Measurements from ENCODE around the gene PCBP1.
"Not testable (repeated sequence)": the region's sequence is repeated elsewhere in the genome, so short reads cannot be mapped to it uniquely, and the experiment has no call there.

PCBP1 gene

GRCh38 chr2:70088598-70089219 lies 1.4 kb downstream of the PCBP1 start:
- no peak for ATAC-seq
- Mint-ChIP-seq H3K4me1 (peaks cover 58% of the 10 kb centered on the region), H3K4me3 (peak overlapping the region; percentile 99), H3K27ac (peak overlapping the region; percentile 100), H3K36me3 (ENCODE audit: low read depth) (peaks cover 49% of the 10 kb centered on the region), H3K27me3 (peaks cover 4% of the 10 kb centered on the region), H3K9me3 (no peaks in the 10 kb centered on the region)
- no peak for DNase-seq

- Mint-ChIP-seq H3K36me3 (ENCODE audit: low read depth) (peaks cover 43% of the 10 kb centered on the region), H3K27ac (peak overlapping the region; percentile 100), H3K9me3 (no peaks in the 10 kb centered on the region), H3K4me3 (peak overlapping the region; percentile 99), H3K4me1 (peaks cover 57% of the 10 kb centered on the region), H3K27me3 (peaks cover 4% of the 10 kb centered on the region)
- no peak for ATAC-seq
- peak; percentile 57 for DNase-seq
Observed at GRCh38 chr2:70089220-70089982, 2.1 kb downstream of the PCBP1 start.

GRCh38 chr2:70089983-70090525 lies 2.8 kb downstream of the PCBP1 start:
- H3K36me3 Mint-ChIP-seq (ENCODE audit: low read depth) = peaks cover 39% of the 10 kb centered on the region

GRCh38 chr2:70090706-70091334 lies 3.5 kb downstream of the PCBP1 start:
- H3K27ac Mint-ChIP-seq = peak overlapping the region; percentile 100
- H3K9me3 Mint-ChIP-seq = no peaks in the 10 kb centered on the region
- H3K4me1 Mint-ChIP-seq = peaks cover 56% of the 10 kb centered on the region
- ATAC-seq = no peak
- peaks cover 37% of the 10 kb centered on the region for H3K36me3 Mint-ChIP-seq (ENCODE audit: low read depth)
- peaks cover 4% of the 10 kb centered on the region for H3K27me3 Mint-ChIP-seq
- peak overlapping the region; percentile 99 for H3K4me3 Mint-ChIP-seq
- no peak for DNase-seq

More at GRCh38 chr2:70089983-70090525, 2.8 kb downstream of the PCBP1 start:
- peak overlapping the region; percentile 100 for H3K27ac Mint-ChIP-seq
- peak overlapping the region; percentile 99 for H3K4me3 Mint-ChIP-seq
- peaks cover 57% of the 10 kb centered on the region for H3K4me1 Mint-ChIP-seq
- H3K27me3 Mint-ChIP-seq = peaks cover 4% of the 10 kb centered on the region
- DNase-seq (no peak), ATAC-seq (no peak)
- no peaks in the 10 kb centered on the region for H3K9me3 Mint-ChIP-seq

GRCh38 chr2:70091364-70091763 lies 4.1 kb downstream of the PCBP1 start:
- H3K27ac Mint-ChIP-seq = peak overlapping the region; percentile 100
- peaks cover 54% of the 10 kb centered on the region for H3K4me1 Mint-ChIP-seq
- H3K36me3 Mint-ChIP-seq (ENCODE audit: low read depth) = peaks cover 37% of the 10 kb centered on the region
- DNase-seq (no peak), ATAC-seq (no peak)
- peak overlapping the region; percentile 35 for H3K4me3 Mint-ChIP-seq
- H3K27me3 Mint-ChIP-seq = peaks cover 4% of the 10 kb centered on the region
- H3K9me3 Mint-ChIP-seq = no peaks in the 10 kb centered on the region

DNA sequence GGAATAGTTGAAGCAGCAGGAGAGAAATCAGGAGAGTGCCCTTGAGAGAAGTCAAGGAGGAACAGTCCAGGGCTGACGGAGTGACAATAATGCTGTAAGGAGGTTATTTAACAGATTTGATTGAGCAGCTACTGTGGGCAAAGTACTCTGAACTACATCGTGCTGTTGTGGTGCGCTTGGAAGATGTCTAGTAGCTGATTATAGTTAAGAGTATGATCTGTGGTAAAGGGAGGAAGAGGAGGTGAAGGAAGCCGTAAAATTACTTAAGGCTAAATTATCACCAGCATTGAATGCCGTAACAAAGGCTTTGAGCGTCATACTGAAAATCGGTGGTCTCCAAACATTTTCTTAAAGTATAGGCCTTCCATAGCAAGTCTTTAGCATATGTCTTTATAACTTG lies 4.5 kb downstream of the PCBP1 start:
- Mint-ChIP-seq H3K9me3 (no peaks in the 10 kb centered on the region), H3K4me1 (peaks cover 54% of the 10 kb centered on the region), H3K36me3 (ENCODE audit: low read depth) (peaks cover 37% of the 10 kb centered on the region), H3K27me3 (peaks cover 4% of the 10 kb centered on the region), H3K27ac (peak overlapping the region; percentile 100), H3K4me3 (peak overlapping the region; percentile 35)
- ATAC-seq (no peak), DNase-seq (no peak)

DNA sequence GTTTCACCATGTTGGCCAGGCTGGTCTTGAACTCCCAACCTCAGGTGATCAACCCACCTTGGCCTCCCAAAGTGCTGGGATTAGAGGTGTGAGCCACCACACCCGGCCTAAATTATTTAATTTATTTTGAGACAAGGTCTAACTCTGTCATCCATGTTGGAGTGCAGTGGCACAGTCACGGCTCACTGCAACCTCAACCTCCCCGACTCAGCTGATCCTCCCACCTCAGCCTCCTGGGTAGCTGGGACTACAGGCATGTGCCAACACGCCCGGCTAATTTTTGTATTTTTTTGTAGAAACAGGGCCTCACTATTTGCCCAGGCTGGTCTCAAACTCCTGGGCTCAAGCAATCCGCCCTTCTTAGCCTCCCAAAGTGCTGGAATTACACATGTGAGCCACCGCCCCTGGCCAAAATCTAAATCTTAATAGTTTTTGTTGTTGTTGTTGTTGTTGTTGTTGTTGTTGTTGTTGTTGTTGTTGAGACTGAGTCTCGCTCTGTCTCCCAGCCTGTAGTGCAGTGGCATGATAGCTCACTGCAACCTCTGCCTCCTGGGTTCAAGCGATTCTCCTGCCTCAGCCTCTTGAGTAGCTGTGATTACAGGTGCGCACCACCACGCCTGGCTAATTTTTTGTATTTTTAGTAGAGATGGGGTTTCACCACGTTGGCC lies 5.4 kb downstream of the PCBP1 start:
- H3K4me3 Mint-ChIP-seq, DNase-seq, ATAC-seq, H3K27me3 Mint-ChIP-seq, H3K9me3 Mint-ChIP-seq: not testable (repeated sequence)
- Mint-ChIP-seq H3K27ac (peak overlapping the region; percentile 34), H3K36me3 (ENCODE audit: low read depth) (peaks cover 31% of the 10 kb centered on the region), H3K4me1 (peaks cover 51% of the 10 kb centered on the region)

DNA sequence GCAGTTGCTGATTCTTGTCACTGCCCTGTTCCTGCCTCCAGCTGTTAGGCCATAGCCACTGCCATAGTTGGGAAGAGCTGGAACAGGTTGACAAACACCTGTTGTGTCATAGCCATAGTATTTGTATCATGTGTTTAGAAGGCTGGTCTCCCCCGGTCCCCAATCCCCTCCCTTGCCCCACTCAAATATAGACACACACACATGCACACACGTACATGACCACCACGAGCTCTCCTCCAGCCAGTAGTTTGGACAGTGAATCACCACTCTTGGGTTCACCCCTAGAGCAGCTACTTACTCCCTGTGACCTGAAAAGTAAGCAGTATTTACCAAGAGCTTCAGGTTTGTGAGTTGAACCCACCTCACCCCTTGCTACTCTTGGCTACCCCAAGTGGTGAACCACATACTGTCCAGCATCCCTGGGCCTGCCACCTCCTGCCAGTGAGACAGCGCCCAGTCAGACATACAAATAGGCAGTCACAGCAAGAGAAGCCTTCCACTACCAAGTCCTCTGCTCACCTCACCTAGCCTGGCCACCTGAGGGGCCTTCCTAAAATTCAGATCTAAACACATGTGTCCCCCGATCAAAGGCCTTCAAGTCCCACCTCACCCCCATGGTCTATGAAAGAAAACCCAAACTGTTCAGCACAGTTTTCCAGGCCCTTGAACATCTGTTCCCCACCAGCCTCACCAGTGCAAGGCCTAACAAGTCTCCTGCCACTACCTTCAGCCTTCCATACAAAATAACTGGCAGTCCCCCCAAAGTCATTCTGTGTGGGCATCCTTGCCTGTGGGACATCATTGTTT lies 7.1 kb downstream of the PCBP1 start:
- Mint-ChIP-seq H3K36me3 (ENCODE audit: low read depth) (peaks cover 15% of the 10 kb centered on the region), H3K27ac (peak overlapping the region; percentile 93), H3K4me3 (peak overlapping the region; percentile 72), H3K9me3 (no peaks in the 10 kb centered on the region), H3K27me3 (no peaks in the 10 kb centered on the region), H3K4me1 (peaks cover 59% of the 10 kb centered on the region)
- ATAC-seq (no peak), DNase-seq (no peak)

- Mint-ChIP-seq H3K4me1 (peaks cover 59% of the 10 kb centered on the region), H3K4me3 (peak overlapping the region; percentile 72), H3K27ac (peak overlapping the region; percentile 93), H3K9me3 (no peaks in the 10 kb centered on the region), H3K36me3 (ENCODE audit: low read depth) (peaks cover 7% of the 10 kb centered on the region), H3K27me3 (no peaks in the 10 kb centered on the region)
- DNase-seq (peak; percentile 39), ATAC-seq (peak; percentile 58)
Observed at GRCh38 chr2:70094978-70095719, 7.9 kb downstream of the PCBP1 start.

GRCh38 chr2:70095720-70096670 lies 8.7 kb downstream of the PCBP1 start:
- Mint-ChIP-seq H3K4me3 (peak overlapping the region; percentile 72), H3K27ac (peak overlapping the region; percentile 93), H3K36me3 (ENCODE audit: low read depth) (peaks cover 3% of the 10 kb centered on the region), H3K4me1 (peaks cover 51% of the 10 kb centered on the region), H3K9me3 (no peaks in the 10 kb centered on the region), H3K27me3 (no peaks in the 10 kb centered on the region)
- ATAC-seq (no peak), DNase-seq (peak; percentile 15)

DNA sequence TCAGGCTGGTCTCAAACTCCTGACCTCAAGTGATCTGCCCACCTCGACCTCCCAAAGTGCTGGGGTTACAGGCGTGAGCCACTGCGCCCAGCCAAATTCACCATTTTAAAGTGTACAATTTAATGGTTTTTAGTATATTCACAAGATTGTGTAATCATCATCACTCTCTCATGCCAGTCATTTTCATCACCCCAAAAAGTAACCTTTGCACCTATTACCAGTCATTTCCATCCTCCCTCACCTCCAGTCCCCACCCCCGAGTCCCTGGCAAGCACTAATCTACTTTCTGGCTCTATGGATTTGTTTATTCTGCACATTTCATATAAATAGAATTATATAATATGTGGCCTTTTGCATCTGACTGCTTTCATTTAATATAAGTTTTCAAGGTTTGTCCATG lies 10.8 kb downstream of the PCBP1 start:
- H3K9me3 Mint-ChIP-seq = no peaks in the 10 kb centered on the region

DNA sequence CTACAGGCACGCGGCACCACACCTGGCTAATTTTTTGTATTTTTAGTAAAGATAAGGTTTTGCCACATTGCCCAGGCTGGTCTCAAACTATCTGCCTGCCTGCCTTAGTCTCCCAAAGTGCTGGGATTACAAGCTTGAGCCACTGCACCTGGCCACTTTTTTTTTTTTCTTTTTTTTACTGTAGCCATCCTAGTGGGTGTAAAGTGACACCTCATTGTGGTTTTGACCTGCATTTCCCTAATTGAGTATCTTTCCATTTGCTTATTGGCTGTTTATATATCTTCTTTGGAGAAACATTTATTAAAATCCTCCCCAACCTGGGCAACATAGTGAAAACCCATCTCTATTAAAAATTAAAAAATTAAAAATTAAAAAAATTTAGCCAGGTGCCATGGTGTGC lies 12.0 kb downstream of the PCBP1 start:
- Mint-ChIP-seq H3K4me1 (peaks cover 46% of the 10 kb centered on the region), H3K36me3 (ENCODE audit: low read depth) (no peaks in the 10 kb centered on the region), H3K27me3 (no peaks in the 10 kb centered on the region), H3K9me3 (no peaks in the 10 kb centered on the region), H3K27ac (peak overlapping the region; percentile 27), H3K4me3 (no peak overlapping the region)
- ATAC-seq (no peak), DNase-seq (no peak)

More for the DNA sequence above, 10.8 kb downstream of the PCBP1 start:
- Mint-ChIP-seq H3K4me3 (no peak overlapping the region), H3K4me1 (peaks cover 42% of the 10 kb centered on the region), H3K36me3 (ENCODE audit: low read depth) (peaks cover 3% of the 10 kb centered on the region), H3K27ac (peak overlapping the region; percentile 34), H3K27me3 (no peaks in the 10 kb centered on the region)
- DNase-seq (no peak), ATAC-seq (no peak)
